Measurements from ENCODE around the gene GDI2. TPM values are rescaled to one million over a fixed set of nuclear protein-coding genes. Genes with fewer than 3 reads are reported as not detected.
"Not testable (repeated sequence)": the region's sequence is repeated elsewhere in the genome, so short reads cannot be mapped to it uniquely, and the experiment has no call there.

GDI2 gene
- total RNA-seq, 2 donors from 2014 or later = 141 to 209 TPM

DNA sequence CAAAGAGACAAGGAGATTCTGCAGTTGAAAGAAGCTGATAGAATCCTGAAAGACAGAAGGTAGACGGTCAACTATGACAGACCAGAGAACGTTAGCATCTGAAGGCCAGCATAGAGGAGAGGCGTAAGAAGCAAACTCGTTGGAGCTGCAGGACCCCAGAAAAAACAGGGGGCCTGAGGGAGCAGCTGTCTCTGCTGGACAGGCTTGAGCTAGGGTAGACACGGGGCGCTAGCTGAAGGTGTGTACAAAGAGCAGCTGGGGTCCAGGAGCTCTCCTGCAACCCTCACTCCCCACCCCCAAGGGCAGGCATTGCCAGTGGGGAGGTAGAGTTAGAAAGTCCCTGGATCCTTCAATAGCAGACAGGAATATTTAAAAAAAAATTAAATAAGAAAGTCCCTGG, 14.6 kb upstream of the GDI2 start:
- DNase-seq (ENCODE audit: low spot score) = no peak
- H3K36me3 ChIP-seq = no peaks in the 10 kb centered on the region
- H3K4me1 ChIP-seq (ENCODE audit: control insufficient read depth in 1 of 2, low read depth in 2 of 2) = no peaks in the 10 kb centered on the region
- no peak overlapping the region for H3K4me3 ChIP-seq
- TF ChIP-seq, protein P1, sequence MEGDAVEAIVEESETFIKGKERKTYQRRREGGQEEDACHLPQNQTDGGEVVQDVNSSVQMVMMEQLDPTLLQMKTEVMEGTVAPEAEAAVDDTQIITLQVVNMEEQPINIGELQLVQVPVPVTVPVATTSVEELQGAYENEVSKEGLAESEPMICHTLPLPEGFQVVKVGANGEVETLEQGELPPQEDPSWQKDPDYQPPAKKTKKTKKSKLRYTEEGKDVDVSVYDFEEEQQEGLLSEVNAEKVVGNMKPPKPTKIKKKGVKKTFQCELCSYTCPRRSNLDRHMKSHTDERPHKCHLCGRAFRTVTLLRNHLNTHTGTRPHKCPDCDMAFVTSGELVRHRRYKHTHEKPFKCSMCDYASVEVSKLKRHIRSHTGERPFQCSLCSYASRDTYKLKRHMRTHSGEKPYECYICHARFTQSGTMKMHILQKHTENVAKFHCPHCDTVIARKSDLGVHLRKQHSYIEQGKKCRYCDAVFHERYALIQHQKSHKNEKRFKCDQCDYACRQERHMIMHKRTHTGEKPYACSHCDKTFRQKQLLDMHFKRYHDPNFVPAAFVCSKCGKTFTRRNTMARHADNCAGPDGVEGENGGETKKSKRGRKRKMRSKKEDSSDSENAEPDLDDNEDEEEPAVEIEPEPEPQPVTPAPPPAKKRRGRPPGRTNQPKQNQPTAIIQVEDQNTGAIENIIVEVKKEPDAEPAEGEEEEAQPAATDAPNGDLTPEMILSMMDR (IDR thresholded peaks at IDR 0.05) = no peak
- no peak overlapping the region for H3K27ac ChIP-seq
- no peak for ATAC-seq (ENCODE audit: insufficient number of reproducible peaks, low FRiP score, low read depth)
- no peaks in the 10 kb centered on the region for H3K9me3 ChIP-seq
- H3K27me3 ChIP-seq (replicated peaks; ENCODE audit: insufficient read depth) = no peaks in the 10 kb centered on the region

DNA sequence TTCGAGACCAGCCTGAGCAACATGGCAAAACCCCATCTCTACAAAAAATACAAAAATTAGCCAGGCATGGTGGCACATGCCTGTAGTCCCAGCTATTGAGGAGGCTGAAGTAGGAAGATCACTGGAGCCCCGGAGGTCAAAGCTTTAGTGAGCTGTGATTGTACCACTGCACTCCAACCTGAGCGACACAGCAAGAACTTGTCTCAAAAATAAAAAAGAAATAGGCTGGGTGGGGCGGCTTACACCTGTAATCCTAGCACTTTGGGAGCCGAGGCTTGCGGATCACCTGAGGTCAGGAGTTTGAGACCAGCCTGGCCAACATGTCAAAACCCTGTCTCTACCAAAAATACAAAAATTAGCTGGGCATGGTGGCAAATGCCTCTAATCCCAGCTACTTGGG, 13.3 kb upstream of the GDI2 start:
- DNase-seq (ENCODE audit: low spot score); H3K27me3 ChIP-seq (replicated peaks; ENCODE audit: insufficient read depth); H3K4me3 ChIP-seq; H3K36me3 ChIP-seq; H3K4me1 ChIP-seq (ENCODE audit: control insufficient read depth in 1 of 2, low read depth in 2 of 2); H3K9me3 ChIP-seq; H3K27ac ChIP-seq; ATAC-seq (ENCODE audit: insufficient number of reproducible peaks, low FRiP score, low read depth): not testable (repeated sequence)

DNA sequence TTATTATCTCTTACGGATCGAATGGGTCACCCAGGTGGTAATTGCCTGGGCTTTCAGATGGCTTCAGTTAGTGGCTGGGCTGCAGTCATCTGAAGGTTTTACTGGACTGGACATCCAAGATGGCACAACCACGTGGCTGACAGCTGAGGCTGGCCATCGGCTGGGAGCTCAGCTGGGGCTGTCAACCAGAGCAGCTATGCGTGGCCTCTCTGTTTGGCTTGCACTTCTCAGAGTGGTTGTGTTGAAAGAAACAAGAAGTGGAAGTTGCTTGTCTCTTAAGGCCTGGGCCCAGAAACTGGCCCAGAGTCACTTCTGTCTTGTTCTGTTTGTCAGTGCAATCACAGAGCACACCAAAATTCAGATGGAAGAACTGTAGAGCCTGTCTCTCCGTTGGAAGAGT, 5.7 kb upstream of the GDI2 start:
- peaks cover 3 to 14% of the 10 kb centered on the region in 2 donors for H3K4me1 ChIP-seq (ENCODE audit: control insufficient read depth in 1 of 2, low read depth in 2 of 2)
- no peaks in the 10 kb centered on the region for H3K9me3 ChIP-seq
- H3K27ac ChIP-seq = no peak overlapping the region
- H3K36me3 ChIP-seq = no peaks in the 10 kb centered on the region
- no peak for ATAC-seq (ENCODE audit: insufficient number of reproducible peaks, low FRiP score, low read depth)
- DNase-seq (ENCODE audit: low spot score) = no peak
- no peaks in the 10 kb centered on the region for H3K27me3 ChIP-seq (replicated peaks; ENCODE audit: insufficient read depth)
- TF ChIP-seq, protein P1 (IDR thresholded peaks at IDR 0.05) = no peak
- H3K4me3 ChIP-seq = no peak overlapping the region

DNA sequence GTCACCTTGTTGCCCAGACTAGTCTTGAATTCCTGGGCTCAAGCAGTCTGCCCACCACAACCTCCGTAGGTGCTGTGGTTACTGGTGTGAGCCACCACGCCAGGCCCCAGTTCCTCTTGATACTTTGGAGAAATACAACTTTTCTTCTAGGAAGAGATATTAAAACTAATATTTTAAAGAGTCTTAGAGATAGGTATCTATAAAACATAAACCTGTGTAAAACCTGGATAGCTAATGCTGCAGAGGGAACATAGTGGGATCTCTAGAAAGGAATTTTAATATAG, 4.8 kb upstream of the GDI2 start:
- DNase-seq (ENCODE audit: low spot score) = no peak
- no peaks in the 10 kb centered on the region for H3K27me3 ChIP-seq (replicated peaks; ENCODE audit: insufficient read depth)
- H3K4me3 ChIP-seq = no peak overlapping the region
- ATAC-seq (ENCODE audit: insufficient number of reproducible peaks, low FRiP score, low read depth) = no peak
- H3K4me1 ChIP-seq (ENCODE audit: control insufficient read depth in 1 of 2, low read depth in 2 of 2) = peaks cover 3 to 16% of the 10 kb centered on the region in 2 donors
- no peak overlapping the region for H3K27ac ChIP-seq
- H3K9me3 ChIP-seq = no peaks in the 10 kb centered on the region
- no peaks in the 10 kb centered on the region for H3K36me3 ChIP-seq
- TF ChIP-seq, protein P1 (IDR thresholded peaks at IDR 0.05) = no peak

DNA sequence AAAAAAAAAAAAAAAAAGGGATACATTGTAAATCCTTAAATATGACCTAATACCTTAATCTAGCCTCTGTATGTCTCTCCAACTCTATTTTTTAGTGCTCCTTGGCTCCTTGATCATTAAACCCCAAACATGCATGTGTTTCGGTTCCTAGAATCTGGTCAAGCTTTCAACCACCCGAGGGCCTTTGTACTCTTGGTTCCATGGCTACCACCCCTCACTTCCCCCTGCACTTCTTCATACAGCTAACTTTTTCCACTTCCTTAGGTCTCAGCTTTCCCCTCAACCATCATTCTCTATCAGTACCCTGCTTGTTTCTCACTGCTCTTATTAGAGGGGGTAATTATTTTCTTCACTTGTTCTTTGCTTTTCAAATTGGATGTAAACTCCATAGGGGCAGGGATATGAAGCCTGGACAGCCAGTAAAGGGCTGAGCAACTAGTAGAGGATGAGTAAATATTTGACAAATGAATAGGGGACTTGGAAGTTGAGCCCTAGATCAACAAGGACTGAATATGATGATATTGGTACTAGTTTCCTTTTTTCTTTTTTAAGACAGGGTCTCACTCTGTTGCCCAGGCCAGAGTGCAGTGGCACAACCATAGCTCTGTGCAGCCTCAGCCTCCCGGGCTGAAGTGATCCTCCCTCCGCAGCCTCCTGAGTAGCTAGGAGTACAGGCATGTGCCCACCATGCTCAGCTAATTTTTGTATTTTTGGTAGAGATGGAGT, 4.3 kb upstream of the GDI2 start:
- Histone ChIP-seq H3K36me3 (no peaks in the 10 kb centered on the region), H3K27me3 (replicated peaks; ENCODE audit: insufficient read depth) (no peaks in the 10 kb centered on the region), H3K27ac (no peak overlapping the region), H3K4me1 (ENCODE audit: control insufficient read depth in 1 of 2, low read depth in 2 of 2) (peaks cover 3 to 16% of the 10 kb centered on the region in 2 donors), H3K9me3 (no peaks in the 10 kb centered on the region), H3K4me3 (no peak overlapping the region)
- TF ChIP-seq, protein P1 (IDR thresholded peaks at IDR 0.05) = no peak
- DNase-seq (ENCODE audit: low spot score) (no peak), ATAC-seq (ENCODE audit: insufficient number of reproducible peaks, low FRiP score, low read depth) (no peak)

DNA sequence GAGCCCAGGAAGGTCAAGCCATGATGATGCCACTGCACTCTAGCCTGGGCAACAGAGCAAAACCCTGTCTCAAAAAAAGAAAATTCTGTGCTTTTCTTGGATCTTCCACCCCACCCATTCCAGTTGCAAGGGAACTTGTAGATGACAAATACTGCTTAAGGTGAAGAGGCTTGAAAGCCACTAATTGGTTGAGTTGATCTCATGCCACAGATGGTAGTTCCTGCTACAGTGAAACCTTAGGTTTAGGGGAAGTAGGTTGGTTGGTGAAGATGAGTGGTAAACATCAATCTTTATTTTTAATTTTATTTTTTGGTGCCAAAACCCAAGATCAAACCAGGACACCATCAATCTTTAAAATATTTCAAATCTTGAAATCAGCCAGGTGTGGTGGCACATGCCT, 2.9 kb upstream of the GDI2 start:
- DNase-seq (ENCODE audit: low spot score) (no peak), ATAC-seq (ENCODE audit: insufficient number of reproducible peaks, low FRiP score, low read depth) (no peak)
- no peaks in the 10 kb centered on the region for H3K27me3 ChIP-seq (replicated peaks; ENCODE audit: insufficient read depth)
- peaks cover 12 to 27% of the 10 kb centered on the region in 2 donors for H3K4me1 ChIP-seq (ENCODE audit: control insufficient read depth in 1 of 2, low read depth in 2 of 2)
- no peak overlapping the region for H3K27ac ChIP-seq
- H3K36me3 ChIP-seq = no peaks in the 10 kb centered on the region
- H3K9me3 ChIP-seq = no peaks in the 10 kb centered on the region
- H3K4me3 ChIP-seq = no peak overlapping the region
- TF ChIP-seq, protein P1 (IDR thresholded peaks at IDR 0.05) = no peak

Measured in thoracic aorta (tissue), 2 donors.